Upper lobe of left lung (tissue), 6 donors: ENCODE results near the gene MAP3K2. TPM values are rescaled to one million over a fixed set of nuclear protein-coding genes. Genes with fewer than 3 reads are reported as not detected.
A peak's percentile ranks its signal among the peaks of the same experiment; 100 is the strongest.
"Not testable (repeated sequence)": the region's sequence is repeated elsewhere in the genome, so short reads cannot be mapped to it uniquely, and the experiment has no call there.

Experiments
- ATAC-seq, 2 donors: fragments of 200-7000 bp; cut with Tn5 transposase; one replicate each; pipeline ENCODE4 v1.9.1; 2022; ENCODE audit warnings: mild to moderate bottlenecking in 2 of 2, moderate library complexity in 2 of 2; ENCODE audit not compliant: low FRiP score in 2 of 2
- DNase-seq, 2 donors: peaks; one replicate each; pipeline ENCODE4 v3.0.0-alpha.2; 2019 to 2020
- H3K27ac ChIP-seq, 4 donors: fragments of 200-600 bp; sonication (generic); one replicate each; pipeline ENCODE4 v1.5.1; 2016 to 2019
- H3K27me3 ChIP-seq, 4 donors: fragments of 200-600 bp; sonication (generic); one replicate each; pipeline ENCODE4 v1.5.1; 2017 to 2019
- H3K36me3 ChIP-seq, 4 donors: fragments of 200-600 bp; sonication (generic); one replicate each; pipeline ENCODE4 v1.5.1; 2016 to 2019
- H3K4me1 ChIP-seq, 4 donors: fragments of 200-600 bp; sonication (generic); one replicate each; pipeline ENCODE4 v1.5.1; 2018 to 2019
- H3K4me3 ChIP-seq, 4 donors: fragments of 200-600 bp; sonication (generic); one replicate each; pipeline ENCODE4 v1.5.1; 2017 to 2019; ENCODE audit warnings: mild to moderate bottlenecking in 2 of 4, moderate library complexity in 1 of 4
- H3K9me3 ChIP-seq, 4 donors: fragments of 200-600 bp; sonication (generic); one replicate each; pipeline ENCODE4 v1.5.1; 2018 to 2019
- CTCF ChIP-seq, 6 experiments: fragments of 450-650 bp in 4 of 6; fragments of 200-600 bp in 2 of 6; sonication (generic) in 2 of 6; IDR thresholded peaks; one replicate each; pipeline ENCODE4 v1.5.1; 2016 to 2019; ENCODE audit warnings: antibody characterized with exemption in 6 of 6
- EP300 ChIP-seq, 4 donors: sonication (generic); formaldehyde crosslinking; IDR thresholded peaks; one replicate each; pipeline ENCODE4 v1.5.1; 2017; ENCODE audit warnings: antibody characterized with exemption in 4 of 4, control low read depth in 2 of 4
- POLR2A ChIP-seq, 4 donors: fragments of 450-650 bp; IDR thresholded peaks; one replicate each; pipeline ENCODE4 v1.5.1; 2016 to 2017; ENCODE audit warnings: antibody characterized with exemption in 4 of 4, mild to moderate bottlenecking in 2 of 4
- POLR2AphosphoS5 ChIP-seq, 2 donors: sonication (generic); formaldehyde crosslinking; IDR thresholded peaks; one replicate each; pipeline ENCODE4 v1.5.1; 2017; ENCODE audit warnings: antibody characterized with exemption in 2 of 2
- WGBS, 2 donors: methylation state at CpG; one replicate each; pipeline ENCODE4 v1.1.5; 2017 to 2018; 5-methylcytosine and 5-hydroxymethylcytosine counted together
- total RNA-seq, 6 donors: library from RNA; depleted of rRNA in 4 of 6; stranded (reverse); fragments of >200 nt in 4 of 6; gene quantifications; one replicate each; pipeline versions ENCODE4 v1.1.0 to v1.2.1, GENCODE V29; 2016 to 2021
- donor health status: DM: no; HTN: no; CAD: no; lungs with moderate emphysema.
- donor health status: DM: no; HTN: yes; CAD: no; lungs with severe emphysema.

The MAP3K2 gene
- total RNA-seq, 6 donors from 2014 or later = 43.0 to 79.2 (median 66.9) TPM

- Histone ChIP-seq H3K27me3 (no peaks in the 10 kb centered on the region), H3K9me3 (no peaks in the 10 kb centered on the region), H3K4me1 (peaks cover 51 to 60% (median 59%) of the 10 kb centered on the region in 4 donors), H3K4me3 (peak overlapping the region in 1 of 4 donors; percentile 1), H3K36me3 (no peaks in the 10 kb centered on the region), H3K27ac (peak overlapping the region; percentile 69 to 84 (median 78))
- TF ChIP-seq POLR2AphosphoS5 (IDR thresholded peaks at IDR 0.05) (peak; percentile 27 to 40), EP300 (IDR thresholded peaks at IDR 0.05) (peak in 1 of 4 donors; percentile 14), POLR2A (IDR thresholded peaks at IDR 0.05) (no peak)
- DNase-seq (no peak), ATAC-seq (no peak)
- 15 to 23% methylated on average over 6 of the region's 6 CpGs for WGBS, 2 donors
Observed at GRCh38 chr2:127410871-127411652, 23.3 kb upstream of the MAP3K2 start.

- 96 to 97% methylated on average over 8 of the region's 8 CpGs for WGBS, 2 donors
- ATAC-seq, H3K9me3 ChIP-seq, DNase-seq, H3K27me3 ChIP-seq, H3K36me3 ChIP-seq, H3K4me3 ChIP-seq: not testable (repeated sequence)
- peak overlapping the region in 1 of 4 donors; percentile 84 for H3K27ac ChIP-seq
- peaks cover 49 to 60% (median 57%) of the 10 kb centered on the region in 4 donors for H3K4me1 ChIP-seq
Observed at GRCh38 chr2:127409716-127410115, 21.9 kb upstream of the MAP3K2 start.

- H3K36me3 ChIP-seq = no peaks in the 10 kb centered on the region
- no peaks in the 10 kb centered on the region for H3K27me3 ChIP-seq
- peak overlapping the region; percentile 91 to 97 (median 93) for H3K27ac ChIP-seq
- H3K4me3 ChIP-seq = peak overlapping the region in 3 of 4 donors; percentile 44 to 63 (median 59)
- ATAC-seq = no peak
- WGBS, 2 donors = 87 to 94% methylated on average over 9 to 10 of the region's 10 CpGs
- peaks cover 47 to 58% (median 55%) of the 10 kb centered on the region in 4 donors for H3K4me1 ChIP-seq
- H3K9me3 ChIP-seq = no peaks in the 10 kb centered on the region
- no peak for DNase-seq
- TF ChIP-seq POLR2A (IDR thresholded peaks at IDR 0.05) = no peak
- no peak for TF ChIP-seq CTCF (IDR thresholded peaks at IDR 0.05)
- no peak for TF ChIP-seq POLR2AphosphoS5 (IDR thresholded peaks at IDR 0.05)
- TF ChIP-seq EP300 (IDR thresholded peaks at IDR 0.05) = no peak
Observed at GRCh38 chr2:127408807-127409099, 21.0 kb upstream of the MAP3K2 start.

- DNase-seq = peak; percentile 95 to 99
- ATAC-seq = peak; percentile 90 to 97
- H3K4me3 ChIP-seq = peak overlapping the region in 3 of 4 donors; percentile 44 to 63 (median 59)
- no peaks in the 10 kb centered on the region for H3K27me3 ChIP-seq
- H3K4me1 ChIP-seq = peaks cover 45 to 54% (median 52%) of the 10 kb centered on the region in 4 donors
- peak overlapping the region; percentile 91 to 97 (median 93) for H3K27ac ChIP-seq
- no peaks in the 10 kb centered on the region for H3K36me3 ChIP-seq
- H3K9me3 ChIP-seq = no peaks in the 10 kb centered on the region
- 5 to 16% methylated on average over 5 to 41 of the region's 75 CpGs for WGBS, 2 donors
- TF ChIP-seq POLR2A (IDR thresholded peaks at IDR 0.05) (peak in 3 of 4 donors; percentile 39 to 82 (median 80)), POLR2AphosphoS5 (IDR thresholded peaks at IDR 0.05) (peak; percentile 78 to 84), CTCF (IDR thresholded peaks at IDR 0.05) (peak in 4 of 6 experiments; percentile 29 to 60 (median 50)), EP300 (IDR thresholded peaks at IDR 0.05) (peak in 2 of 4 donors; percentile 71 to 91)
Observed at GRCh38 chr2:127408004-127408806, 20.4 kb upstream of the MAP3K2 start.

GRCh38 chr2:127407661-127408003, 19.9 kb upstream of the MAP3K2 start:
- TF ChIP-seq POLR2AphosphoS5 (IDR thresholded peaks at IDR 0.05) = no peak
- TF ChIP-seq EP300 (IDR thresholded peaks at IDR 0.05) = no peak
- TF ChIP-seq POLR2A (IDR thresholded peaks at IDR 0.05) = no peak
- no peak for TF ChIP-seq CTCF (IDR thresholded peaks at IDR 0.05)
- Histone ChIP-seq H3K27me3 (no peaks in the 10 kb centered on the region), H3K4me3 (peak overlapping the region in 3 of 4 donors; percentile 44 to 63 (median 59)), H3K36me3 (no peaks in the 10 kb centered on the region), H3K4me1 (peaks cover 45 to 54% (median 51%) of the 10 kb centered on the region in 4 donors), H3K27ac (peak overlapping the region; percentile 71 to 97 (median 93)), H3K9me3 (no peaks in the 10 kb centered on the region)
- WGBS, 2 donors = 3 to 4% methylated on average over 5 to 6 of the region's 6 CpGs
- no peak for DNase-seq
- ATAC-seq = peak; percentile 49 to 62
